ENCODE measurements around the gene PLEKHB2.
A peak's percentile ranks its signal among the peaks of the same experiment; 100 is the strongest.

The PLEKHB2 gene

DNA sequence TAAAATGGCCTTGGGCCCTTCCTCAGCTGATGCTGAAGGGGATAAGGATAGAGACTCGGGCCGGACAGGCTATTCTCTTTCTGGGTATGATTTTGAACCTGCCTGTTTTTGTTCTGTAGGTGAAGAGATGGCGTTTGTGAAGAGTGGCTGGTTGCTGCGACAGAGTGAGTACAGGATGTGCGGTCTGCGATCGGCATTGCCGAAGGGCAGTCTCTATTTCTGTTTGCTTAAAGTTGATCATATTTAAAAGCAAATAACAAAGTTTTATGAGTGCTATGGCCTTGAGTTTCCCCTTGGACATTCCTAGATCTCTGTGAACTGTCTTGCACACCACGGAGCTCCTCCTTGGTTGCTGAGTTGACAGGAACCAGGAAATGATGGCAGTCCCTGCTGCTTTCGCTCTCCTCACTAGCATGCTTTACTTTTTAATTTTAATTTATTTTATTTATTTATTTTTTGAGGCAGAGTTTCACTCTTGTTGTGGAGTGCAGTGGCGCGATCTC is 15.7 kb downstream of the PLEKHB2 start:
- no CpG with 5 or more reads among the region's 12 CpGs for WGBS (ENCODE audit: extremely low coverage, insufficient coverage, insufficient read length)
- H3K27ac ChIP-seq (ENCODE audit: low read depth, low read length): no peak overlapping the region

GRCh38 chr2:131121464-131121863 is 16.3 kb downstream of the PLEKHB2 start:
- H3K9me3 ChIP-seq (ENCODE audit: insufficient read depth, low read depth, low read length): no peaks in the 10 kb centered on the region
- H3K79me2 ChIP-seq (ENCODE audit: control insufficient read depth, insufficient read depth, low read length, poor library complexity): peaks cover 8% of the 10 kb centered on the region
- no peak overlapping the region for H4K12ac ChIP-seq (ENCODE audit: low read depth, low read length)
- no peak overlapping the region for H4K91ac ChIP-seq (ENCODE audit: low read depth, low read length)
- no peak for DNase-seq
- H3K27ac ChIP-seq (ENCODE audit: low read depth, low read length): no peak overlapping the region
- no peak overlapping the region for H2BK5ac ChIP-seq (ENCODE audit: low read depth, low read length, poor library complexity)
- H3K14ac ChIP-seq (ENCODE audit: low read length): no peak overlapping the region
- no CpG with 5 or more reads among the region's 4 CpGs for WGBS (ENCODE audit: extremely low coverage, insufficient coverage, insufficient read length)
- H3K9ac ChIP-seq (ENCODE audit: low read length): no peak overlapping the region
- H3K27me3 ChIP-seq (ENCODE audit: insufficient read depth, low read length): no peaks in the 10 kb centered on the region
- H2AK5ac ChIP-seq (ENCODE audit: low read length): no peak overlapping the region
- no peak overlapping the region for H2AFZ ChIP-seq (ENCODE audit: insufficient read depth, low read length, poor library complexity)
- no peak overlapping the region for H4K8ac ChIP-seq (ENCODE audit: low read depth, low read length)
- H2BK120ac ChIP-seq (ENCODE audit: insufficient read depth, low read length, poor library complexity): no peak overlapping the region
- no peak overlapping the region for H3K4me3 ChIP-seq (ENCODE audit: low read depth, low read length)
- H3K23ac ChIP-seq (ENCODE audit: low read length): no peak overlapping the region
- H3K4me1 ChIP-seq (ENCODE audit: control insufficient read depth in 1 of 2, insufficient read depth in 2 of 2, low read length in 2 of 2): peaks cover 0 to 5% of the 10 kb centered on the region in 2 experiments
- H3K18ac ChIP-seq (ENCODE audit: low read length): no peak overlapping the region
- no peak overlapping the region for H2BK12ac ChIP-seq (ENCODE audit: low read length)
- peak overlapping the region; percentile 56 for H3K4ac ChIP-seq (ENCODE audit: low read depth, low read length)
- H3K4me2 ChIP-seq (ENCODE audit: low read length): no peak overlapping the region
- H3K79me1 ChIP-seq (ENCODE audit: low read length): no peaks in the 10 kb centered on the region
- peaks cover 18 to 22% of the 10 kb centered on the region in 2 experiments for H3K36me3 ChIP-seq (ENCODE audit: control insufficient read depth in 1 of 2, insufficient read depth in 2 of 2, low read length in 2 of 2)

More for the DNA sequence above, 15.7 kb downstream of the PLEKHB2 start:
- H3K14ac ChIP-seq (ENCODE audit: low read length): no peak overlapping the region
- no peak overlapping the region for H4K12ac ChIP-seq (ENCODE audit: low read depth, low read length)
- no peak overlapping the region for H2AFZ ChIP-seq (ENCODE audit: insufficient read depth, low read length, poor library complexity)
- H2BK120ac ChIP-seq (ENCODE audit: insufficient read depth, low read length, poor library complexity): no peak overlapping the region
- H3K4ac ChIP-seq (ENCODE audit: low read depth, low read length): no peak overlapping the region
- H2BK5ac ChIP-seq (ENCODE audit: low read depth, low read length, poor library complexity): no peak overlapping the region
- no peaks in the 10 kb centered on the region for H3K79me1 ChIP-seq (ENCODE audit: low read length)
- no peak for DNase-seq
- no peak overlapping the region for H3K9ac ChIP-seq (ENCODE audit: low read length)
- no peak overlapping the region for H2BK12ac ChIP-seq (ENCODE audit: low read length)
- H3K79me2 ChIP-seq (ENCODE audit: control insufficient read depth, insufficient read depth, low read length, poor library complexity): peaks cover 8% of the 10 kb centered on the region
- H3K4me2 ChIP-seq (ENCODE audit: low read length): no peak overlapping the region
- H3K4me1 ChIP-seq (ENCODE audit: control insufficient read depth in 1 of 2, insufficient read depth in 2 of 2, low read length in 2 of 2): peaks cover 0 to 7% of the 10 kb centered on the region in 2 experiments
- H3K27me3 ChIP-seq (ENCODE audit: insufficient read depth, low read length): no peaks in the 10 kb centered on the region
- H3K23ac ChIP-seq (ENCODE audit: low read length): no peak overlapping the region
- no peak overlapping the region for H4K8ac ChIP-seq (ENCODE audit: low read depth, low read length)
- H4K91ac ChIP-seq (ENCODE audit: low read depth, low read length): no peak overlapping the region
- no peaks in the 10 kb centered on the region for H3K9me3 ChIP-seq (ENCODE audit: insufficient read depth, low read depth, low read length)
- H3K18ac ChIP-seq (ENCODE audit: low read length): no peak overlapping the region
- peaks cover 14 to 17% of the 10 kb centered on the region in 2 experiments for H3K36me3 ChIP-seq (ENCODE audit: control insufficient read depth in 1 of 2, insufficient read depth in 2 of 2, low read length in 2 of 2)
- no peak overlapping the region for H2AK5ac ChIP-seq (ENCODE audit: low read length)
- H3K4me3 ChIP-seq (ENCODE audit: low read depth, low read length): no peak overlapping the region

- H3K23ac ChIP-seq (ENCODE audit: low read length): no peak overlapping the region
- no peak overlapping the region for H3K18ac ChIP-seq (ENCODE audit: low read length)
- H3K4me1 ChIP-seq (ENCODE audit: control insufficient read depth in 1 of 2, insufficient read depth in 2 of 2, low read length in 2 of 2): peaks cover 0 to 2% of the 10 kb centered on the region in 2 experiments
- H3K4ac ChIP-seq (ENCODE audit: low read depth, low read length): no peak overlapping the region
- H3K79me1 ChIP-seq (ENCODE audit: low read length): no peaks in the 10 kb centered on the region
- H3K36me3 ChIP-seq (ENCODE audit: control insufficient read depth in 1 of 2, insufficient read depth in 2 of 2, low read length in 2 of 2): peaks cover 17 to 27% of the 10 kb centered on the region in 2 experiments
- H3K27me3 ChIP-seq (ENCODE audit: insufficient read depth, low read length): no peaks in the 10 kb centered on the region
- no CpG with 5 or more reads among the region's 4 CpGs for WGBS (ENCODE audit: extremely low coverage, insufficient coverage, insufficient read length)
- H2AFZ ChIP-seq (ENCODE audit: insufficient read depth, low read length, poor library complexity): no peak overlapping the region
- H2AK5ac ChIP-seq (ENCODE audit: low read length): no peak overlapping the region
- no peak overlapping the region for H3K27ac ChIP-seq (ENCODE audit: low read depth, low read length)
- no peak overlapping the region for H3K9ac ChIP-seq (ENCODE audit: low read length)
- no peaks in the 10 kb centered on the region for H3K9me3 ChIP-seq (ENCODE audit: insufficient read depth, low read depth, low read length)
- no peak overlapping the region for H3K4me2 ChIP-seq (ENCODE audit: low read length)
- no peak overlapping the region for H4K91ac ChIP-seq (ENCODE audit: low read depth, low read length)
- H2BK5ac ChIP-seq (ENCODE audit: low read depth, low read length, poor library complexity): no peak overlapping the region
- no peak overlapping the region for H4K8ac ChIP-seq (ENCODE audit: low read depth, low read length)
- H3K14ac ChIP-seq (ENCODE audit: low read length): no peak overlapping the region
- H4K12ac ChIP-seq (ENCODE audit: low read depth, low read length): no peak overlapping the region
- peaks cover 5% of the 10 kb centered on the region for H3K79me2 ChIP-seq (ENCODE audit: control insufficient read depth, insufficient read depth, low read length, poor library complexity)
- no peak overlapping the region for H2BK120ac ChIP-seq (ENCODE audit: insufficient read depth, low read length, poor library complexity)
- DNase-seq: no peak
- no peak overlapping the region for H2BK12ac ChIP-seq (ENCODE audit: low read length)
- H3K4me3 ChIP-seq (ENCODE audit: low read depth, low read length): no peak overlapping the region
These were observed 17.4 kb downstream of the PLEKHB2 start for GRCh38 chr2:131122496-131122895.

DNA sequence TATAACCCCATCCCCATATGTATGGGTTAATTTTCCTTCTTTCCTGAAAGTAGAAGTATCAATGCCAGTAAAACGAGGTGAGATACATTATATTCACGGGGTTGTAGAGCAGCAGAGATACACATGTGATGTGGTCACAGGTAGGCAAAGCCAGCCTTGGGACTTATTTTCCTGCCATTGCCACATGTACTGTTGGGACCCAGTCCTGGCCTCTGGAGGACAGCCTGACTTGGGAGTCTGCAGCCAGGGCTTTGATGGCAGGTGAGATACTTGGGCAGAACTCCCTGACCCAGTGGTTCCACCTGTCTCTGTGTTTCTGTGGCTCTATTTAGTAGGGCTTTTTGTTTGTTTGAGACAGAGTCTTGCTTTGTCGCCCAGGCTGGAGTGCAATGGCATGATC is 18.1 kb downstream of the PLEKHB2 start:
- H2AK5ac ChIP-seq (ENCODE audit: low read length): no peak overlapping the region
- H3K9ac ChIP-seq (ENCODE audit: low read length): no peak overlapping the region
- no peak overlapping the region for H2AFZ ChIP-seq (ENCODE audit: insufficient read depth, low read length, poor library complexity)
- H4K8ac ChIP-seq (ENCODE audit: low read depth, low read length): no peak overlapping the region
- H3K14ac ChIP-seq (ENCODE audit: low read length): no peak overlapping the region
- no peak overlapping the region for H4K91ac ChIP-seq (ENCODE audit: low read depth, low read length)
- no CpG with 5 or more reads among the region's 3 CpGs for WGBS (ENCODE audit: extremely low coverage, insufficient coverage, insufficient read length)
- H2BK120ac ChIP-seq (ENCODE audit: insufficient read depth, low read length, poor library complexity): no peak overlapping the region
- H3K9me3 ChIP-seq (ENCODE audit: insufficient read depth, low read depth, low read length): no peaks in the 10 kb centered on the region
- no peaks in the 10 kb centered on the region for H3K79me1 ChIP-seq (ENCODE audit: low read length)
- no peak overlapping the region for H3K18ac ChIP-seq (ENCODE audit: low read length)
- H3K27me3 ChIP-seq (ENCODE audit: insufficient read depth, low read length): no peaks in the 10 kb centered on the region
- no peak overlapping the region for H3K23ac ChIP-seq (ENCODE audit: low read length)
- H4K12ac ChIP-seq (ENCODE audit: low read depth, low read length): no peak overlapping the region
- H2BK5ac ChIP-seq (ENCODE audit: low read depth, low read length, poor library complexity): no peak overlapping the region
- no peak for DNase-seq
- H3K79me2 ChIP-seq (ENCODE audit: control insufficient read depth, insufficient read depth, low read length, poor library complexity): peaks cover 3% of the 10 kb centered on the region
- H2BK12ac ChIP-seq (ENCODE audit: low read length): no peak overlapping the region
- H3K4me3 ChIP-seq (ENCODE audit: low read depth, low read length): no peak overlapping the region
- H3K4ac ChIP-seq (ENCODE audit: low read depth, low read length): no peak overlapping the region
- peaks cover 17 to 31% of the 10 kb centered on the region in 2 experiments for H3K36me3 ChIP-seq (ENCODE audit: control insufficient read depth in 1 of 2, insufficient read depth in 2 of 2, low read length in 2 of 2)
- H3K4me2 ChIP-seq (ENCODE audit: low read length): no peak overlapping the region
- peaks cover 0 to 2% of the 10 kb centered on the region in 2 experiments for H3K4me1 ChIP-seq (ENCODE audit: control insufficient read depth in 1 of 2, insufficient read depth in 2 of 2, low read length in 2 of 2)
- no peak overlapping the region for H3K27ac ChIP-seq (ENCODE audit: low read depth, low read length)

Data from trophoblast cell (in vitro differentiated cells and primary cell).